ENCODE results near the gene CGB7.

DNA sequence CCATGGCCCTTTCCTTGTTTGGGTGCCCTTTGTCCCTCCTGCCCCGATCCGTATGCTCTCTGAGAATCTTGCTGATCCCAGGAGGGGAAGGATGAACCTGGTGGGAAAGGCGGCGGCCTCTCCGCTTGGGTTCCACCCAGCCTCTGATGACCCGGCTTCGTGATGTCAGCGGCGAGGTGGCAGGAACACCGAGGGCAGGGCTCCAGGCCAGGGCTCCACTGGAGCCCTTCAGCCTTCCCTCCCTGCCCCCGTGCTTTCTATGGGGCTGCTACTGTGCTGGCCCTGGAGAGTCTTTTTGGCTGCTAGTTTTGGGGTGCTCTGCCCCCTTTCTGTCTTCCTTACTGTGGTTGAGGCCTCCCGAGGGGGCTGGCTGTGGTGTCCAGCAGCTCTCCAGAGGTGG is 44.8 kb upstream of the CGB7 start:
- no peak for TF ChIP-seq POLR2A (IDR thresholded peaks at IDR 0.05)
- TF ChIP-seq, protein P1, sequence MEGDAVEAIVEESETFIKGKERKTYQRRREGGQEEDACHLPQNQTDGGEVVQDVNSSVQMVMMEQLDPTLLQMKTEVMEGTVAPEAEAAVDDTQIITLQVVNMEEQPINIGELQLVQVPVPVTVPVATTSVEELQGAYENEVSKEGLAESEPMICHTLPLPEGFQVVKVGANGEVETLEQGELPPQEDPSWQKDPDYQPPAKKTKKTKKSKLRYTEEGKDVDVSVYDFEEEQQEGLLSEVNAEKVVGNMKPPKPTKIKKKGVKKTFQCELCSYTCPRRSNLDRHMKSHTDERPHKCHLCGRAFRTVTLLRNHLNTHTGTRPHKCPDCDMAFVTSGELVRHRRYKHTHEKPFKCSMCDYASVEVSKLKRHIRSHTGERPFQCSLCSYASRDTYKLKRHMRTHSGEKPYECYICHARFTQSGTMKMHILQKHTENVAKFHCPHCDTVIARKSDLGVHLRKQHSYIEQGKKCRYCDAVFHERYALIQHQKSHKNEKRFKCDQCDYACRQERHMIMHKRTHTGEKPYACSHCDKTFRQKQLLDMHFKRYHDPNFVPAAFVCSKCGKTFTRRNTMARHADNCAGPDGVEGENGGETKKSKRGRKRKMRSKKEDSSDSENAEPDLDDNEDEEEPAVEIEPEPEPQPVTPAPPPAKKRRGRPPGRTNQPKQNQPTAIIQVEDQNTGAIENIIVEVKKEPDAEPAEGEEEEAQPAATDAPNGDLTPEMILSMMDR (IDR thresholded peaks at IDR 0.05), result no peak

Measured in adrenal gland (tissue), 5 donors.